HG02610 (cell line): ENCODE data around the gene HSF4.

ENCODE experiments used
- ATAC-seq: cut with Tn5 transposase; IDR thresholded peaks from one replicate; pipeline ENCODE4 v1.9.1; 2021; ENCODE audit warnings: mild to moderate bottlenecking, moderate library complexity; ENCODE audit not compliant: unreplicated experiment

Gene HSF4

GRCh38 chr16:67165121-67166078 is 855 bp downstream of the HSF4 start:
- ATAC-seq: no peak

GRCh38 chr16:67166110-67166547 is 1.6 kb downstream of the HSF4 start:
- no peak for ATAC-seq

- no peak for ATAC-seq
These were observed 2.1 kb downstream of the HSF4 start for GRCh38 chr16:67166598-67167168.

GRCh38 chr16:67167588-67167987 is 3.0 kb downstream of the HSF4 start:
- ATAC-seq: no peak

GRCh38 chr16:67169011-67169451 is 4.5 kb downstream of the HSF4 start:
- no peak for ATAC-seq

GRCh38 chr16:67169642-67170167 is 5.2 kb downstream of the HSF4 start:
- no peak for ATAC-seq

- ATAC-seq: peak; percentile 37
These were observed 5.8 kb downstream of the HSF4 start, which contains the start of gene NOL3 for GRCh38 chr16:67170168-67170948. NOL3 (plus strand) TSS chr16:67170538.

GRCh38 chr16:67170949-67171649 is 6.6 kb downstream of the HSF4 start:
- no peak for ATAC-seq

GRCh38 chr16:67173323-67173722 is 8.8 kb downstream of the HSF4 start:
- no peak for ATAC-seq

- ATAC-seq: peak; percentile 27
These were observed 9.5 kb downstream of the HSF4 start for GRCh38 chr16:67173808-67174705.

- no peak for ATAC-seq
These were observed 10.2 kb downstream of the HSF4 start for GRCh38 chr16:67174706-67175231.

GRCh38 chr16:67176662-67177061 is 12.1 kb downstream of the HSF4 start:
- ATAC-seq: no peak

GRCh38 chr16:67177743-67178699 is 13.5 kb downstream of the HSF4 start:
- no peak for ATAC-seq

- no peak for ATAC-seq
These were observed 15.0 kb downstream of the HSF4 start for GRCh38 chr16:67179421-67180080.

GRCh38 chr16:67180166-67180565 is 15.6 kb downstream of the HSF4 start:
- no peak for ATAC-seq

GRCh38 chr16:67181346-67181745 is 16.8 kb downstream of the HSF4 start:
- no peak for ATAC-seq

- no peak for ATAC-seq
These were observed 17.7 kb downstream of the HSF4 start for GRCh38 chr16:67182288-67182687.

GRCh38 chr16:67183284-67183626 is 18.7 kb downstream of the HSF4 start:
- no peak for ATAC-seq
